Osteoblast (primary cell): ENCODE data around the gene INSRR. TPM values are rescaled to one million over a fixed set of nuclear protein-coding genes. Genes with fewer than 3 reads are reported as not detected.

Experiments
- DNase-seq: peaks from one replicate; pipeline ENCODE4 v3.0.0; 2011; ENCODE audit warnings: low spot score, mixed read lengths; ENCODE audit not compliant: insufficient read length; ENCODE audit errors: missing footprints
- H2AFZ ChIP-seq: 2 replicates; pipeline ENCODE4 v1.6.0; 2011; ENCODE audit warnings: mild to moderate bottlenecking, low read length
- H3K27ac ChIP-seq: 2 replicates; pipeline ENCODE4 v1.5.1; 2011; ENCODE audit warnings: mild to moderate bottlenecking, low read depth, low read length, moderate library complexity
- H3K27me3 ChIP-seq: 2 replicates; pipeline ENCODE4 v1.6.0; 2012; ENCODE audit warnings: mild to moderate bottlenecking, control low read depth, inconsistent platforms, low read length, moderate library complexity; ENCODE audit not compliant: insufficient read depth
- H3K36me3 ChIP-seq: 2 replicates; pipeline ENCODE4 v1.5.1; 2011; ENCODE audit warnings: mild to moderate bottlenecking, low read length, control low read depth, moderate library complexity; ENCODE audit not compliant: insufficient read depth
- H3K4me1 ChIP-seq: 2 replicates; pipeline ENCODE4 v1.5.1; 2011; ENCODE audit warnings: mild to moderate bottlenecking, low read length, control low read depth, moderate library complexity; ENCODE audit not compliant: insufficient read depth
- H3K4me2 ChIP-seq: 2 replicates; pipeline ENCODE4 v1.6.0; 2011; ENCODE audit warnings: mild to moderate bottlenecking, low read length; ENCODE audit not compliant: insufficient read depth
- H3K4me3 ChIP-seq: fragments of 200-600 bp; sonication (generic); 3 replicates; pipeline ENCODE4 v1.5.1; 2012; ENCODE audit warnings: mild to moderate bottlenecking, low read length, inconsistent platforms; ENCODE audit not compliant: insufficient read depth
- H3K79me2 ChIP-seq: 2 replicates; pipeline ENCODE4 v1.6.0; 2012; ENCODE audit warnings: mild to moderate bottlenecking, low read length, control low read depth, inconsistent platforms; ENCODE audit not compliant: insufficient read depth
- H3K9me3 ChIP-seq: 2 replicates; pipeline ENCODE4 v1.5.1; 2011; ENCODE audit warnings: low read depth, low read length, control low read depth
- H4K20me1 ChIP-seq: 2 replicates; pipeline ENCODE4 v1.6.0; 2012; ENCODE audit warnings: mild to moderate bottlenecking, low read length, control low read depth; ENCODE audit not compliant: insufficient read depth
- total RNA-seq: library from RNA; depleted of rRNA; stranded (reverse); fragments of >200 nt; gene quantifications from 2 replicates; pipeline ENCODE4 v1.2.3, GENCODE V29; 2012
- TF ChIP-seq, protein P1 (sequence below): IDR thresholded peaks from 2 replicates; pipeline ENCODE4 v1.5.1; 2011; ENCODE audit warnings: mild to moderate bottlenecking, low read depth, low read length, moderate library complexity; ENCODE audit errors: extremely low read depth

Gene INSRR
- total RNA-seq, 1 donor, result 0.36 TPM

DNA sequence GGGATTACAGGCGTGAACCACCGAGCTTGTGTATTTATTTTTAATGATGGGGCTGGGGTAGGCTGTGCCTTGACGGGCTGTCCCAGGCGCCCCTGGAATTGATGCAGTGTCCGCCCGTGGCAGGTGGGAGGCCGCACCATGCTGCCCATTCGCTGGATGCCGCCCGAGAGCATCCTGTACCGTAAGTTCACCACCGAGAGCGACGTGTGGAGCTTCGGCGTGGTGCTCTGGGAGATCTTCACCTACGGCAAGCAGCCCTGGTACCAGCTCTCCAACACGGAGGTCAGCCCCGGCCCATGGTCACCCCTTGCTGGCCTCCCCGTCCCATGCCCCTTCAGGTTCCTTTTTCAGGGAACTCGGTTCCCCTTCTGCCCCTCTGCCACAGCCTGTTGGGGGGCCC, 21.0 kb upstream of the INSRR start:
- H3K4me3 ChIP-seq, result no peak overlapping the region
- DNase-seq, result no peak
- no peaks in the 10 kb centered on the region for H3K79me2 ChIP-seq
- H2AFZ ChIP-seq, result no peak overlapping the region
- no peak overlapping the region for H3K4me2 ChIP-seq
- no peaks in the 10 kb centered on the region for H4K20me1 ChIP-seq
- H3K27me3 ChIP-seq, result peaks cover 37% of the 10 kb centered on the region
- TF ChIP-seq, protein P1, sequence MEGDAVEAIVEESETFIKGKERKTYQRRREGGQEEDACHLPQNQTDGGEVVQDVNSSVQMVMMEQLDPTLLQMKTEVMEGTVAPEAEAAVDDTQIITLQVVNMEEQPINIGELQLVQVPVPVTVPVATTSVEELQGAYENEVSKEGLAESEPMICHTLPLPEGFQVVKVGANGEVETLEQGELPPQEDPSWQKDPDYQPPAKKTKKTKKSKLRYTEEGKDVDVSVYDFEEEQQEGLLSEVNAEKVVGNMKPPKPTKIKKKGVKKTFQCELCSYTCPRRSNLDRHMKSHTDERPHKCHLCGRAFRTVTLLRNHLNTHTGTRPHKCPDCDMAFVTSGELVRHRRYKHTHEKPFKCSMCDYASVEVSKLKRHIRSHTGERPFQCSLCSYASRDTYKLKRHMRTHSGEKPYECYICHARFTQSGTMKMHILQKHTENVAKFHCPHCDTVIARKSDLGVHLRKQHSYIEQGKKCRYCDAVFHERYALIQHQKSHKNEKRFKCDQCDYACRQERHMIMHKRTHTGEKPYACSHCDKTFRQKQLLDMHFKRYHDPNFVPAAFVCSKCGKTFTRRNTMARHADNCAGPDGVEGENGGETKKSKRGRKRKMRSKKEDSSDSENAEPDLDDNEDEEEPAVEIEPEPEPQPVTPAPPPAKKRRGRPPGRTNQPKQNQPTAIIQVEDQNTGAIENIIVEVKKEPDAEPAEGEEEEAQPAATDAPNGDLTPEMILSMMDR, result no peak
- no peaks in the 10 kb centered on the region for H3K36me3 ChIP-seq
- H3K4me1 ChIP-seq, result no peaks in the 10 kb centered on the region
- H3K27ac ChIP-seq, result no peak overlapping the region
- H3K9me3 ChIP-seq, result no peaks in the 10 kb centered on the region

DNA sequence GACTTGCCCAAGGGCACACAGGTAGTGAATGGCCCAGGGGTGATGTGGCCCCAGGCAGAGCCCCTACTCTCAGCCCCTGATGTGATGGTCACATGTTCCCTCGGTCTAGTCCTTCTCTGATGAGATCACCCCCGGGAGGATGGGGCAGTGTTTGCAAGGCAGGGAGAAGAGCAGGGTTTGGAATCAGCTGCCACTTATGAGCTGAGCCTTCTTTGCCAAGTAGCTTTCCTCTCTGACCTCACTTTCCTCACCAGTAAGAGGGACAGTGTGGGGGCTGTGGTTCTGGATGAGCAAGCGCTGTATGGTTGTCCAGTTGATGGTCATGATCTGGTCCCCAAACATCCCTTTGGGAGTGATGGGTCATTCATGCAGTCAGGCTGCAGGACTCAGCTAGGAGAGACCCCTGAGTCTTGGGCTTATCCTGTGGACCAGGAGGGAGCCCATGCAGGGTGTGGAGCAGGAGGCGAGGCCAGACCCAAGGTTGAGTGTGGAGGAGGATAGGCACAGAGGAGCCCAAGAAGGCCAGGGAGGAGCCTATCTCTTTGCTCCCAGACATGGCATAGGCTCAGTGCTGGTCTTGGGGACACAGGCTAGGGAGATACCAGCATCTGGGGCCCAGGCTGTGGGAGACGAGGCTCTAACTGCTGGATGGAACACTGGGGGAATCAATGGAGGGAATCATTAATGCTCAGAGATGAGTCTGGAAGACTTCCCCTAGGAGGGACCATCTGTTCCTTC, 18.7 kb upstream of the INSRR start:
- Histone ChIP-seq H4K20me1 (no peaks in the 10 kb centered on the region), H3K4me1 (no peaks in the 10 kb centered on the region), H3K9me3 (no peaks in the 10 kb centered on the region), H3K79me2 (no peaks in the 10 kb centered on the region), H3K27me3 (peaks cover 32% of the 10 kb centered on the region), H3K36me3 (no peaks in the 10 kb centered on the region), H2AFZ (no peak overlapping the region), H3K4me3 (no peak overlapping the region), H3K4me2 (no peak overlapping the region), H3K27ac (no peak overlapping the region)
- DNase-seq, result no peak
- TF ChIP-seq, protein P1, result no peak

DNA sequence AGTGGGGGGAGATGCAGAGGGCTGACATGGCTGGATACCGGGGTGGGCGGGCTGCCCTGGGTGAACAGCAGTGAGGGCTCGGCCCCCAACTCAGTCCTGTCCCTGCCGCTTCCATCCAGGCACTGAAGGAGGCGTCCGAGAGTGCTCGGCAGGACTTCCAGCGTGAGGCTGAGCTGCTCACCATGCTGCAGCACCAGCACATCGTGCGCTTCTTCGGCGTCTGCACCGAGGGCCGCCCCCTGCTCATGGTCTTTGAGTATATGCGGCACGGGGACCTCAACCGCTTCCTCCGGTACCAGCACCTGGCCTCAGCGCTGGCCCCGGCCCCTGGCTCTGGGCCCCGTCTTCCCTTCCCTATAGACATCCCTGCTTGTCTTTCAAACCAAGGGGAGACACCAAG, 17.4 kb upstream of the INSRR start:
- Histone ChIP-seq H3K4me2 (no peak overlapping the region), H3K4me3 (no peak overlapping the region), H3K4me1 (peaks cover 1% of the 10 kb centered on the region), H3K9me3 (no peaks in the 10 kb centered on the region), H3K79me2 (no peaks in the 10 kb centered on the region), H3K27ac (no peak overlapping the region), H2AFZ (no peak overlapping the region), H4K20me1 (no peaks in the 10 kb centered on the region), H3K27me3 (peaks cover 24% of the 10 kb centered on the region), H3K36me3 (no peaks in the 10 kb centered on the region)
- TF ChIP-seq, protein P1, result no peak
- no peak for DNase-seq

DNA sequence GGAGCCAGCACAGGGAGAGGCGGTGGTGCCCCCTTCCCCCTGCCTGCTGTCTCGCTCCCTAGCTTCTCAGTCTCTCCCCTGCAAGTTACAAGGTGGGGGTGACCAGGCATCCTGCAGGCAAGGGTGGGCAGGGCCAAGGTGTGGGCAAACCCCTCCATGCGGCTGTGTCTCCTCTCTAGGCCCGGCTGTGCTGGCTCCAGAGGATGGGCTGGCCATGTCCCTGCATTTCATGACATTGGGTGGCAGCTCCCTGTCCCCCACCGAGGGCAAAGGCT, 16.4 kb upstream of the INSRR start:
- no peak overlapping the region for H2AFZ ChIP-seq
- H3K4me3 ChIP-seq, result no peak overlapping the region
- TF ChIP-seq, protein P1, result no peak
- no peak overlapping the region for H3K27ac ChIP-seq
- no peak for DNase-seq
- H4K20me1 ChIP-seq, result no peaks in the 10 kb centered on the region
- no peaks in the 10 kb centered on the region for H3K79me2 ChIP-seq
- peaks cover 7% of the 10 kb centered on the region for H3K4me1 ChIP-seq
- H3K27me3 ChIP-seq, result peaks cover 20% of the 10 kb centered on the region
- H3K9me3 ChIP-seq, result no peaks in the 10 kb centered on the region
- no peak overlapping the region for H3K4me2 ChIP-seq
- no peaks in the 10 kb centered on the region for H3K36me3 ChIP-seq
